ENCODE measurements around the gene GCAT.
A peak's percentile ranks its signal among the peaks of the same experiment; 100 is the strongest.

DNA sequence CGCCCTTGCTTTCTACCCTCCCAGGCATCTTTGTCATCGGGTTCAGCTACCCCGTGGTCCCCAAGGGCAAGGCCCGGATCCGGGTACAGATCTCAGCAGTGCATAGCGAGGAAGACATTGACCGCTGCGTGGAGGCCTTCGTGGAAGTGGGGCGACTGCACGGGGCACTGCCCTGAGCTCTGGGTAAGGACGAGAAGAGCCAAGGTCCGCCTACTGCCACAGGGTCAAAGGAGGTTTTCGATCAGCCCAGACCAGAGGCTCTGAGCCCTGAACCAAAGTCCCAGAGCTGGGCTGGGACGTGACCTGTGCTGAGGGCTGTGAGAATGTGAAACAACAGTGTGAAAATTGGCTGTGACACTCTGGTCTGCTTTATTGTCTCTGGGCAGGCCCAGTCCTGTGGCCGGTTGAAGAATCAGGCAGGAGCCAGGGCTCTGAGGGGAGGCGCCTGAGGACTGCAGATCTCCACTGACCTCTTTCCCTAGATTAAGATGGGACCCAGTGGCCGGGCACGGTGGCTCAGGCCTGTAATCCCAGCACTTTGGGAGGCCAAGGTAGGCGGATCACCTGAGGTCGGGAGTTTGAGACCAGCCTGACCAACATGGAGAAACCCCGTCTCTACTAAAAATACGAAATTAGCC, 8.9 kb downstream of the GCAT start:
- TF ChIP-seq, protein P1, sequence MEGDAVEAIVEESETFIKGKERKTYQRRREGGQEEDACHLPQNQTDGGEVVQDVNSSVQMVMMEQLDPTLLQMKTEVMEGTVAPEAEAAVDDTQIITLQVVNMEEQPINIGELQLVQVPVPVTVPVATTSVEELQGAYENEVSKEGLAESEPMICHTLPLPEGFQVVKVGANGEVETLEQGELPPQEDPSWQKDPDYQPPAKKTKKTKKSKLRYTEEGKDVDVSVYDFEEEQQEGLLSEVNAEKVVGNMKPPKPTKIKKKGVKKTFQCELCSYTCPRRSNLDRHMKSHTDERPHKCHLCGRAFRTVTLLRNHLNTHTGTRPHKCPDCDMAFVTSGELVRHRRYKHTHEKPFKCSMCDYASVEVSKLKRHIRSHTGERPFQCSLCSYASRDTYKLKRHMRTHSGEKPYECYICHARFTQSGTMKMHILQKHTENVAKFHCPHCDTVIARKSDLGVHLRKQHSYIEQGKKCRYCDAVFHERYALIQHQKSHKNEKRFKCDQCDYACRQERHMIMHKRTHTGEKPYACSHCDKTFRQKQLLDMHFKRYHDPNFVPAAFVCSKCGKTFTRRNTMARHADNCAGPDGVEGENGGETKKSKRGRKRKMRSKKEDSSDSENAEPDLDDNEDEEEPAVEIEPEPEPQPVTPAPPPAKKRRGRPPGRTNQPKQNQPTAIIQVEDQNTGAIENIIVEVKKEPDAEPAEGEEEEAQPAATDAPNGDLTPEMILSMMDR (IDR thresholded peaks at IDR 0.05; ENCODE audit: low read depth, low read length, missing input control): no peak
- peak; percentile 83 for TF ChIP-seq SP1 (IDR thresholded peaks at IDR 0.05)
- peak in 1 of 2 donors; percentile 54 for TF ChIP-seq JUND (IDR thresholded peaks at IDR 0.05)
- TF ChIP-seq, protein P2, sequence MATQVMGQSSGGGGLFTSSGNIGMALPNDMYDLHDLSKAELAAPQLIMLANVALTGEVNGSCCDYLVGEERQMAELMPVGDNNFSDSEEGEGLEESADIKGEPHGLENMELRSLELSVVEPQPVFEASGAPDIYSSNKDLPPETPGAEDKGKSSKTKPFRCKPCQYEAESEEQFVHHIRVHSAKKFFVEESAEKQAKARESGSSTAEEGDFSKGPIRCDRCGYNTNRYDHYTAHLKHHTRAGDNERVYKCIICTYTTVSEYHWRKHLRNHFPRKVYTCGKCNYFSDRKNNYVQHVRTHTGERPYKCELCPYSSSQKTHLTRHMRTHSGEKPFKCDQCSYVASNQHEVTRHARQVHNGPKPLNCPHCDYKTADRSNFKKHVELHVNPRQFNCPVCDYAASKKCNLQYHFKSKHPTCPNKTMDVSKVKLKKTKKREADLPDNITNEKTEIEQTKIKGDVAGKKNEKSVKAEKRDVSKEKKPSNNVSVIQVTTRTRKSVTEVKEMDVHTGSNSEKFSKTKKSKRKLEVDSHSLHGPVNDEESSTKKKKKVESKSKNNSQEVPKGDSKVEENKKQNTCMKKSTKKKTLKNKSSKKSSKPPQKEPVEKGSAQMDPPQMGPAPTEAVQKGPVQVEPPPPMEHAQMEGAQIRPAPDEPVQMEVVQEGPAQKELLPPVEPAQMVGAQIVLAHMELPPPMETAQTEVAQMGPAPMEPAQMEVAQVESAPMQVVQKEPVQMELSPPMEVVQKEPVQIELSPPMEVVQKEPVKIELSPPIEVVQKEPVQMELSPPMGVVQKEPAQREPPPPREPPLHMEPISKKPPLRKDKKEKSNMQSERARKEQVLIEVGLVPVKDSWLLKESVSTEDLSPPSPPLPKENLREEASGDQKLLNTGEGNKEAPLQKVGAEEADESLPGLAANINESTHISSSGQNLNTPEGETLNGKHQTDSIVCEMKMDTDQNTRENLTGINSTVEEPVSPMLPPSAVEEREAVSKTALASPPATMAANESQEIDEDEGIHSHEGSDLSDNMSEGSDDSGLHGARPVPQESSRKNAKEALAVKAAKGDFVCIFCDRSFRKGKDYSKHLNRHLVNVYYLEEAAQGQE (IDR thresholded peaks at IDR 0.05): peak; percentile 40
- no peak for TF ChIP-seq TAF1 (conservative IDR thresholded peaks at IDR 0.05)
- TF ChIP-seq YY1 (IDR thresholded peaks at IDR 0.05): peak; percentile 51
- TF ChIP-seq GABPA (IDR thresholded peaks at IDR 0.05 in 1 of 2, conservative IDR thresholded peaks at IDR 0.05 in 1 of 2): no peak
- peak; percentile 28 to 51 for TF ChIP-seq RAD21 (IDR thresholded peaks at IDR 0.05)
